ENCODE measurements around the gene GRB2. TPM values are rescaled to one million over a fixed set of nuclear protein-coding genes. Genes with fewer than 3 reads are reported as not detected.
A peak's percentile ranks its signal among the peaks of the same experiment; 100 is the strongest.
"Not testable (repeated sequence)": the region's sequence is repeated elsewhere in the genome, so short reads cannot be mapped to it uniquely, and the experiment has no call there.

GRB2 gene
- total and polyA plus RNA-seq, 4 donors: 51.0 to 198 (median 114) TPM

DNA sequence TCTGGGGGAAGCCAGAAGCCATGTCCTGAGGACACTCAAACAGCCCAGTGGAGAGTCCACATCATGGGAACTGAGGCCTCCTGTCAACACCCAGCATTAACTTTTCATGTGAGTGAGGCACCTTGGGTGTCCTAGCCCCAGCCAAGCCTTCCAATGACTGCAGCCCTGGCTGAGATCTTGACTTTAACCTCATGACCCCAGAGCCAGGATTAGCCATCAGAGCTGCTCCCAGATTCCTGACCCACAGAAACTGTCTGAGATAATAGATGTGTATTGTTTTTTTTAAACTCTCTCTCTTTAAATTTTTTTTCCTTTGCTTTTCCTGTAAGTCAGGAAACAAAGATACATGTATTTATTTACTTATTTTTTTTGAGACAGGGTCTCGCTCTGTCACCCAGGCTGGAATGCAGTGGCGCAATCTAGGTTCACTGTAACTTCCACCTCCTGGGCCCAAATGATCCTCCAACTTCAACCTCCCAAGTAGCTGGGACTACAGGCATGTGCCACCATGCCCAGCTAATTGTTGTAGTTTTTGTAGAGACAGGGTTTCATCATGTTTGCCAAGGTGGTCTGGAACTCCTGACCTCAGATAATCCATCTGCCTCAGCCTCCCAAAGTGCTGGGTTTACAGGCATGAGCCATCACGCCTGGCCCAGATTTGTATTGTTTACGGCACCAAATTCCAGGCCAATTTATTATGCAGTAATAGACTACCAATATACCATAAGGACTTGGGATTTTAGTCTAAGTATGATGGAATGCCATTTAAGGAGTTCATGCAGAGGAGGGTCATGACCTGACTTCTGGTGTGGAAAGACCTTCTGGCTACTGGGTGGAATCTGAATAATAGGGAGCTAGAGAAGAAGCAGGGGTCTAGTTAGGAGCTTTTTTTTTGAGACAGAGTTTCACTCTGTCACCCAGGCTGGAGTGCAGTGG is 37.0 kb upstream of the GRB2 start:
- no peaks in the 10 kb centered on the region for H3K27me3 ChIP-seq (ENCODE audit: control insufficient read depth in 3 of 3, insufficient read depth in 3 of 3, low read length in 2 of 3)
- TF ChIP-seq, protein P1, sequence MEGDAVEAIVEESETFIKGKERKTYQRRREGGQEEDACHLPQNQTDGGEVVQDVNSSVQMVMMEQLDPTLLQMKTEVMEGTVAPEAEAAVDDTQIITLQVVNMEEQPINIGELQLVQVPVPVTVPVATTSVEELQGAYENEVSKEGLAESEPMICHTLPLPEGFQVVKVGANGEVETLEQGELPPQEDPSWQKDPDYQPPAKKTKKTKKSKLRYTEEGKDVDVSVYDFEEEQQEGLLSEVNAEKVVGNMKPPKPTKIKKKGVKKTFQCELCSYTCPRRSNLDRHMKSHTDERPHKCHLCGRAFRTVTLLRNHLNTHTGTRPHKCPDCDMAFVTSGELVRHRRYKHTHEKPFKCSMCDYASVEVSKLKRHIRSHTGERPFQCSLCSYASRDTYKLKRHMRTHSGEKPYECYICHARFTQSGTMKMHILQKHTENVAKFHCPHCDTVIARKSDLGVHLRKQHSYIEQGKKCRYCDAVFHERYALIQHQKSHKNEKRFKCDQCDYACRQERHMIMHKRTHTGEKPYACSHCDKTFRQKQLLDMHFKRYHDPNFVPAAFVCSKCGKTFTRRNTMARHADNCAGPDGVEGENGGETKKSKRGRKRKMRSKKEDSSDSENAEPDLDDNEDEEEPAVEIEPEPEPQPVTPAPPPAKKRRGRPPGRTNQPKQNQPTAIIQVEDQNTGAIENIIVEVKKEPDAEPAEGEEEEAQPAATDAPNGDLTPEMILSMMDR (IDR thresholded peaks at IDR 0.05; ENCODE audit: control extremely low read depth, extremely low read depth): no peak
- H3K9me3 ChIP-seq (ENCODE audit: control insufficient read depth in 4 of 4, insufficient read depth in 3 of 4, low read length in 3 of 4): no peaks in the 10 kb centered on the region
- H3K4me3 ChIP-seq: no peak overlapping the region
- no peaks in the 10 kb centered on the region for H3K36me3 ChIP-seq (ENCODE audit: control insufficient read depth in 4 of 4, insufficient read depth in 4 of 4, low read length in 4 of 4)
- WGBS, 2 donors: 70 to 71% methylated on average over 4 of the region's 4 CpGs
- H3K27ac ChIP-seq (ENCODE audit: low read depth in 1 of 2, low read length in 1 of 2): peak overlapping the region in 1 of 2 donors; percentile 56
- DNase-seq (no peak), ATAC-seq (ENCODE audit: insufficient read depth, low FRiP score) (no peak)
- H3K9ac ChIP-seq (ENCODE audit: insufficient read depth in 1 of 2, low read length in 2 of 2): no peak overlapping the region
- peaks cover 0 to 5% (median 0%) of the 10 kb centered on the region in 5 donors for H3K4me1 ChIP-seq (ENCODE audit: control insufficient read depth in 5 of 5, insufficient read depth in 5 of 5, low read length in 5 of 5)

DNA sequence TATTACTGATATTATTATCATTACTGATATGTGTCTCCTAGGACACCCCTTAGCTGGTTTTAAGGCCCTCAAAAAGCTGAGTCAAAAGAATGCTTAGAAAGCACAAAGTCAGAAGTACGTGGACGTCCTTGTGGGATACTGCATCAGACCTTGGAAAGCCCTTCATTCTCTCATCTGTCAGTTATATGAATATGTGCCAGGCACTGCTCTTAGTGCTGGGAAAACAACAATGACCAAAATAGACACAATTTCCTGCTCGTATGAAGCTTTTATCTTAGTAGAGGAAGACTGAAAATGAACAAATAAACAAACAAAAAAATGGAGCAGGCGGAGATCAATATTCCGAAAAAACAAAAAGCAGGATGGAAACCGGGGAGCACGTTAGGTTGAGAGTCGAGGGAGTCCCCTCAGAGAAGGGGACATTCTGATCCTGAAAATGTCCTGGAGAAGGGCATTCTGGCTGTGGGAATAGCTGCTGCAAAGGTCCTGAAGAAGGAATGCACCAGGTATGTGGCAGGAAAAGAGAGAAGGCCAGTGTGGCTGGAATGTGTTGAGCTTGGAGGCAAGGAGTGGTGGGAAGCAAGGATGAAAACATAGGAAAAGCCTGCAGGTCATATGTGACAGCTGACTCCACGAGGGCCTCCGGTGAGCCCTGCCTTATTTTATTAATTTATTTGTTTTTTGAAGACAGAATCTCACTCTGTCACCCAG is 35.4 kb upstream of the GRB2 start:
- no peaks in the 10 kb centered on the region for H3K9me3 ChIP-seq (ENCODE audit: control insufficient read depth in 4 of 4, insufficient read depth in 3 of 4, low read length in 3 of 4)

DNA sequence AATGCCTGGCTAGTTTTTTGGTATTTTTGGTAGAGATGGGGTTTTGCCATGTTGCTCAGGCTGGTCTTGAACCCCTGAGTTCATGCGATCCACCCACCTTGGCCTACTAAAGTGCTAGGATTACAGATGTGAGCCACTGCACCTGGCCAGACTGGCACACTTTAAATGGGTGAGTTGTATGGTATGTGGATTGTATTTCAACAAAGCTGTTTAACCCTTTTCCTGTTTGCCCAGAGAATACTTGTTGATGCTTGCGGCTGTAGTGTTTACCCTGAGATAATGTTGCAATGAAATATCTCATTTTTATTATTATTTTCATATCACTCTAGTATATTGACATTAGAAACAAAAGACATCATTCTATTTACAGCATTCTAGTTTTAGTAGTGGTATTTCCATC is 33.8 kb upstream of the GRB2 start:
- no peak for ATAC-seq (ENCODE audit: insufficient read depth, low FRiP score)
- TF ChIP-seq, protein P1 (IDR thresholded peaks at IDR 0.05; ENCODE audit: control extremely low read depth, extremely low read depth): no peak
- no peak for DNase-seq
- Histone ChIP-seq H3K36me3 (ENCODE audit: control insufficient read depth in 4 of 4, insufficient read depth in 4 of 4, low read length in 4 of 4) (no peaks in the 10 kb centered on the region), H3K9ac (ENCODE audit: insufficient read depth in 1 of 2, low read length in 2 of 2) (no peak overlapping the region), H3K27me3 (ENCODE audit: control insufficient read depth in 3 of 3, insufficient read depth in 3 of 3, low read length in 2 of 3) (no peaks in the 10 kb centered on the region), H3K4me1 (ENCODE audit: control insufficient read depth in 5 of 5, insufficient read depth in 5 of 5, low read length in 5 of 5) (peaks cover 0 to 6% (median 0%) of the 10 kb centered on the region in 5 donors), H3K4me3 (no peak overlapping the region), H3K27ac (ENCODE audit: low read depth in 1 of 2, low read length in 1 of 2) (no peak overlapping the region), H3K9me3 (ENCODE audit: control insufficient read depth in 4 of 4, insufficient read depth in 3 of 4, low read length in 3 of 4) (no peaks in the 10 kb centered on the region)
- WGBS, 2 donors: 77 to 84% methylated on average over 2 of the region's 2 CpGs

More for the DNA sequence above, 35.4 kb upstream of the GRB2 start:
- ATAC-seq (ENCODE audit: insufficient read depth, low FRiP score) (no peak), DNase-seq (peak in 1 of 3 donors; percentile 54)
- TF ChIP-seq, protein P1 (IDR thresholded peaks at IDR 0.05; ENCODE audit: control extremely low read depth, extremely low read depth): no peak
- Histone ChIP-seq H3K9ac (ENCODE audit: insufficient read depth in 1 of 2, low read length in 2 of 2) (no peak overlapping the region), H3K27me3 (ENCODE audit: control insufficient read depth in 3 of 3, insufficient read depth in 3 of 3, low read length in 2 of 3) (no peaks in the 10 kb centered on the region), H3K36me3 (ENCODE audit: control insufficient read depth in 4 of 4, insufficient read depth in 4 of 4, low read length in 4 of 4) (no peaks in the 10 kb centered on the region), H3K4me3 (no peak overlapping the region), H3K4me1 (ENCODE audit: control insufficient read depth in 5 of 5, insufficient read depth in 5 of 5, low read length in 5 of 5) (peaks cover 0 to 7% (median 0%) of the 10 kb centered on the region in 5 donors), H3K27ac (ENCODE audit: low read depth in 1 of 2, low read length in 1 of 2) (peak overlapping the region; percentile 11 to 29)
- 58 to 68% methylated on average over 10 of the region's 10 CpGs for WGBS, 2 donors

DNA sequence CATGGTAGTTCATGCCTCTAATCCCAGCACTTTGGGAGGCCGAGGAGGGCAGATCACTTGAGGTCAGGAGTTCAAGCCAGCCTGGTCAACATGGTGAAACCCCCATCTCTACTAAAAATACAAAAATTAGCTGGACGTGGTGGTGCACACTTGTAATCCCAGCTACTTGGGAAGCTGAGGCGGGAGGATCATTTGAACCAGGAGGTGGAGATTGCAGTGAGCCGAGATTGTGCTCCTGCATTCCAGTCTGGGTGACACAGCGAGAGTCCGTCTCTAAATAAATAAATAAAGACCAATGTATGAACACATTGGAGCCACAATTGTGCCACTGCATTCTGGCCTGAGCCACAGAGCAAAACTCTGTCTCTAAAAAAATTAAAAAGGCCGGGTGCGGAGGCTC is 31.9 kb upstream of the GRB2 start:
- not testable (repeated sequence) for H3K4me1 ChIP-seq (ENCODE audit: control insufficient read depth in 5 of 5, insufficient read depth in 5 of 5, low read length in 5 of 5); H3K9me3 ChIP-seq (ENCODE audit: control insufficient read depth in 4 of 4, insufficient read depth in 3 of 4, low read length in 3 of 4); H3K9ac ChIP-seq (ENCODE audit: insufficient read depth in 1 of 2, low read length in 2 of 2); H3K27ac ChIP-seq (ENCODE audit: low read depth in 1 of 2, low read length in 1 of 2); H3K27me3 ChIP-seq (ENCODE audit: control insufficient read depth in 3 of 3, insufficient read depth in 3 of 3, low read length in 2 of 3); H3K4me3 ChIP-seq; DNase-seq; H3K36me3 ChIP-seq (ENCODE audit: control insufficient read depth in 4 of 4, insufficient read depth in 4 of 4, low read length in 4 of 4); ATAC-seq (ENCODE audit: insufficient read depth, low FRiP score)
- WGBS, 2 donors: 93 to 97% methylated on average over 8 of the region's 8 CpGs

DNA sequence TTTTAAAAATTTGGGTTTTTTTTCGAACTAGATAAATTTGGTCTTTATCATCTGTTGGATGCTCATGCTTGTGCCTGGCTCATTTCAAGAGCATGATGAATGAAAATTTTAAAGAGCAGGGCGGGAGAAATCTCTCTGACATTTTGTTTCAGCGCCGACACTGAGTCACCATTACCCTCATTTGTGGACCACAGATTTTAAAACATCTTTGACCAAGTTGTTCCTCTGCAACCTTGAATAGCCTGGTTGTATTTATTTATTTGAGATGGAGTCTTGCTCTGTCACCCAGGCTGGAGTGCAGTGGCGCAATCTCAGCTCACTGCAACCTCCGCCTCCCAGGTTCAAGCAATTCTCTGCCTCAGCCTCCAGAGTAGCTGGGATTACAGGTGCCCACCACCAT is 29.0 kb upstream of the GRB2 start:
- not testable (repeated sequence) for DNase-seq; H3K9ac ChIP-seq (ENCODE audit: insufficient read depth in 1 of 2, low read length in 2 of 2); ATAC-seq (ENCODE audit: insufficient read depth, low FRiP score); H3K27me3 ChIP-seq (ENCODE audit: control insufficient read depth in 3 of 3, insufficient read depth in 3 of 3, low read length in 2 of 3); H3K9me3 ChIP-seq (ENCODE audit: control insufficient read depth in 4 of 4, insufficient read depth in 3 of 4, low read length in 3 of 4); H3K27ac ChIP-seq (ENCODE audit: low read depth in 1 of 2, low read length in 1 of 2); H3K4me1 ChIP-seq (ENCODE audit: control insufficient read depth in 5 of 5, insufficient read depth in 5 of 5, low read length in 5 of 5); H3K36me3 ChIP-seq (ENCODE audit: control insufficient read depth in 4 of 4, insufficient read depth in 4 of 4, low read length in 4 of 4); H3K4me3 ChIP-seq
- 91 to 96% methylated on average over 6 of the region's 6 CpGs for WGBS, 2 donors

All from lung (tissue), 12 donors.